Endothelial cell of umbilical vein (primary cell): ENCODE results near the gene TH. TPM values are rescaled to one million over a fixed set of nuclear protein-coding genes. Genes with fewer than 3 reads are reported as not detected.

Experiments used
- BruUV-seq: library from RNA; stranded (reverse); fragments of 400-500 nt; replicated peaks from 2 replicates; lab custom pipeline; 2021; lab: Mats Ljungman, UMichigan
- CTCF ChIA-PET: fragments of 300-600, 350-600 bp; sonication (Branson Sonifier 250); formaldehyde crosslinking; loops from one replicate; lab custom pipeline; 2021; ENCODE audit warnings: antibody characterized with exemption, inconsistent platforms; lab: Charles Lee
- POLR2A ChIA-PET: fragments of 300-600, 350-600 bp; sonication (Branson Sonifier 250); formaldehyde crosslinking; loops from one replicate; lab custom pipeline; 2021; ENCODE audit warnings: antibody characterized with exemption, inconsistent platforms; lab: Charles Lee
- DNase-seq: peaks from one replicate; pipeline ENCODE4 v3.0.0-alpha.2; 2011; ENCODE audit warnings: low read depth, low spot score
- FAIRE-seq: peaks from 2 replicates; lab custom pipeline; 2011; peaks lifted over from hg19 to GRCh38; lab: Jason Lieb, UNC
- H2AFZ ChIP-seq: 2 replicates; pipeline ENCODE4 v1.6.0; 2012; ENCODE audit warnings: low read depth, low read length, control low read depth, inconsistent platforms
- H3K27ac ChIP-seq: 2 replicates; pipeline ENCODE4 v1.5.1; 2011; ENCODE audit warnings: low read depth, mild to moderate bottlenecking, control low read depth, low read length, moderate library complexity; ENCODE audit not compliant: insufficient read depth
- H3K27me3 ChIP-seq, 2 experiments: 2 replicates each; pipeline versions ENCODE4 v1.6.0 to v1.6.1; 2011; ENCODE audit warnings: low read length in 2 of 2, mixed read lengths in 1 of 2; ENCODE audit not compliant: control insufficient read depth in 2 of 2, insufficient read depth in 2 of 2
- H3K36me3 ChIP-seq, 2 experiments: 2 replicates in 1 of 2; 3 replicates in 1 of 2; pipeline ENCODE4 v1.5.1; 2011; ENCODE audit warnings: low read length in 2 of 2, mild to moderate bottlenecking in 1 of 2, moderate library complexity in 1 of 2; ENCODE audit not compliant: control insufficient read depth in 2 of 2, insufficient read depth in 2 of 2; ENCODE audit errors: extremely low read depth in 1 of 2
- H3K4me1 ChIP-seq: 3 replicates; pipeline ENCODE4 v1.5.1; 2011; ENCODE audit warnings: mild to moderate bottlenecking, low read length; ENCODE audit not compliant: control insufficient read depth, insufficient read depth; ENCODE audit errors: extremely low read depth
- H3K4me2 ChIP-seq: 2 replicates; pipeline ENCODE4 v1.6.1; 2011; ENCODE audit warnings: low read length, control low read depth, mixed read lengths; ENCODE audit not compliant: insufficient read depth
- H3K4me3 ChIP-seq, 3 experiments: fragments of 200-600 bp in 1 of 3; sonication (generic), shearing (Covaris generic) in 1 of 3; replicated peaks in 1 of 3; 2 replicates each; pipeline ENCODE4 v1.5.1; 2011 to 2016; ENCODE audit warnings: control low read depth in 3 of 3, low read length in 3 of 3, mild to moderate bottlenecking in 2 of 3, inconsistent platforms in 1 of 3, low read depth in 1 of 3, moderate library complexity in 1 of 3; ENCODE audit not compliant: insufficient read depth in 1 of 3
- H3K79me2 ChIP-seq: 2 replicates; pipeline ENCODE4 v1.6.0; 2012; ENCODE audit warnings: low read length, inconsistent platforms; ENCODE audit not compliant: control insufficient read depth, insufficient read depth
- H3K9ac ChIP-seq: replicated peaks from 2 replicates; pipeline ENCODE3; 2011; ENCODE audit warnings: low read length, control low read depth; ENCODE audit not compliant: insufficient read depth; ENCODE audit errors: extremely low read depth
- H3K9me1 ChIP-seq: replicated peaks from 3 replicates; pipeline ENCODE4 v1.6.0; 2011; ENCODE audit warnings: mild to moderate bottlenecking, low read length; ENCODE audit not compliant: control insufficient read depth, insufficient read depth; ENCODE audit errors: extremely low read depth
- H3K9me3 ChIP-seq: replicated peaks from 2 replicates; pipeline ENCODE4 v1.5.1; 2012; ENCODE audit warnings: low read length, inconsistent platforms; ENCODE audit not compliant: control insufficient read depth, insufficient read depth
- H4K20me1 ChIP-seq: replicated peaks from 2 replicates; pipeline ENCODE3; 2011; ENCODE audit warnings: mild to moderate bottlenecking, low read length; ENCODE audit not compliant: control insufficient read depth, insufficient read depth; ENCODE audit errors: extremely low read depth
- EZH2 ChIP-seq: IDR thresholded peaks from 2 replicates; pipeline ENCODE4 v1.6.1; 2012; ENCODE audit warnings: borderline replicate concordance, low read depth, mild to moderate bottlenecking, moderate library complexity, low read length, inconsistent platforms; ENCODE audit not compliant: severe bottlenecking
- FOS ChIP-seq: IDR thresholded peaks from 2 replicates; pipeline ENCODE4 v1.6.1; 2011; ENCODE audit warnings: mild to moderate bottlenecking, low read length, moderate library complexity, borderline replicate concordance; ENCODE audit not compliant: insufficient read depth
- GATA2 ChIP-seq: IDR thresholded peaks from 2 replicates; pipeline ENCODE4 v1.7.0; 2011; ENCODE audit warnings: low read depth, mild to moderate bottlenecking, moderate library complexity, mixed read lengths, low read length; ENCODE audit not compliant: insufficient read length, insufficient read depth
- JUN ChIP-seq: IDR thresholded peaks from 2 replicates; pipeline ENCODE4 v1.6.1; 2011; ENCODE audit warnings: borderline replicate concordance, low read depth; ENCODE audit not compliant: insufficient read length, insufficient read depth
- MYC ChIP-seq: IDR thresholded peaks from one replicate; pipeline ENCODE4 v1.6.1; 2011; ENCODE audit warnings: mild to moderate bottlenecking, low read depth, low read length
- POLR2A ChIP-seq: IDR thresholded peaks from 2 replicates; pipeline ENCODE4 v1.6.1; 2012; ENCODE audit warnings: low read depth, mild to moderate bottlenecking, control low read depth, low read length
- POLR2AphosphoS5 ChIP-seq: IDR thresholded peaks from 2 replicates; pipeline ENCODE4 v1.6.1; 2012; ENCODE audit warnings: low read depth, mild to moderate bottlenecking, control low read depth, low read length, moderate library complexity; ENCODE audit not compliant: insufficient read depth
- dilution Hi-C: fragments of 300-500 bp; cut with MboI; formaldehyde crosslinking; loops from one replicate; pipeline ENCODE4 v1.15.0; 2019; ENCODE audit warnings: low sequenced_read_pairs; ENCODE audit not compliant: extremely low pct_ligation_motif_present
- intact Hi-C: fragments of 100-400 bp; cut with micrococcal nuclease; formaldehyde crosslinking; loops from one replicate; pipeline ENCODE4 v1.10.0; 2022
- polyA plus RNA-seq, 4 experiments: library from polyadenylated mRNA; depleted of rRNA in 3 of 4; stranded (reverse) in 3 of 4; unstranded in 1 of 4; fragments of >200 nt; gene quantifications; 2 replicates each; pipeline versions ENCODE4 v1.2.1 to v1.2.3, GENCODE V29; 2011 to 2012; ENCODE audit warnings: missing spikeins in 1 of 4
- total RNA-seq: library from RNA; stranded (reverse); gene quantifications from 2 replicates; pipeline ENCODE4 v1.2.3, GENCODE V29; 2021
- TF ChIP-seq, protein P1 (sequence below), 2 donors: IDR thresholded peaks; 1 replicate in 1 of 2; 2 replicates in 1 of 2; pipeline ENCODE4 v1.5.1; 2011; ENCODE audit warnings: low read length in 2 of 2, mild to moderate bottlenecking in 2 of 2, moderate library complexity in 2 of 2, control low read depth in 1 of 2, inconsistent platforms in 1 of 2, low read depth in 1 of 2; ENCODE audit not compliant: insufficient read depth in 1 of 2; ENCODE audit errors: extremely low read depth in 1 of 2
- TF ChIP-seq, protein P2 (sequence below): IDR thresholded peaks from 2 replicates; pipeline ENCODE4 v1.6.1; 2011; ENCODE audit not compliant: insufficient read depth, insufficient read length

The TH gene
- total and polyA plus RNA-seq, 2 donors (not counting 3 experiments of a cell fraction or from before 2014, with no cell fraction given) = not detected

DNA sequence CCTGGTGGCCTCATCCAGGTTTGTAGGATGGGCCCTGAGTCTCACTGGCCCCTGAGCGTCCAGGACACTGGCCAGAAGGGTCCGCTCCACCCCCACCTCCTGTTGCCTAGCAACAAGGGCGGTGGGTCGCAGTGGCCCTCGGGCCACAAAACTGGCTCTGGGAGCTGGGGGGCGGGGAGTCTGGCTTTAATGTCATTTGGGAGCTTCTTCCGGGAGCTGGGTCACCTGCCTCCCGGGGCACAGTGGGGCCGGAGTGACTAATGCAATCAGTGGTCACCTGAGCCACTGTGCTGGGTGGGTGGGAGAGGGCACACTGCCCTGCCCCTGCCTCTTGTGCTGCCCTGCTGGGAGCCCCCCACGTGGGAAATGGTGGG is 2.6 kb downstream of the TH start:
- Histone ChIP-seq H3K9ac (no peak overlapping the region), H3K27ac (no peak overlapping the region), H3K27me3 (no peaks in the 10 kb centered on the region), H3K9me1 (no peaks in the 10 kb centered on the region), H3K79me2 (no peaks in the 10 kb centered on the region), H3K9me3 (no peaks in the 10 kb centered on the region), H3K4me3 (no peak overlapping the region), H2AFZ (no peak overlapping the region), H3K4me2 (no peak overlapping the region), H3K36me3 (no peaks in the 10 kb centered on the region), H4K20me1 (no peaks in the 10 kb centered on the region), H3K4me1 (no peaks in the 10 kb centered on the region)
- intact Hi-C loops (no loop called here), dilution Hi-C loops (no loop called here)
- FAIRE-seq = no peak
- BruUV-seq = no TSS peak
- no peak for DNase-seq
- no peak for TF ChIP-seq MYC
- ChIA-PET CTCF (interaction anchor here (1.0 kb wide), 1 partner anchor 13 kb away, joined by 4 read pairs; no protein-coding TSS in a partner anchor), POLR2A (no interaction called here)

DNA sequence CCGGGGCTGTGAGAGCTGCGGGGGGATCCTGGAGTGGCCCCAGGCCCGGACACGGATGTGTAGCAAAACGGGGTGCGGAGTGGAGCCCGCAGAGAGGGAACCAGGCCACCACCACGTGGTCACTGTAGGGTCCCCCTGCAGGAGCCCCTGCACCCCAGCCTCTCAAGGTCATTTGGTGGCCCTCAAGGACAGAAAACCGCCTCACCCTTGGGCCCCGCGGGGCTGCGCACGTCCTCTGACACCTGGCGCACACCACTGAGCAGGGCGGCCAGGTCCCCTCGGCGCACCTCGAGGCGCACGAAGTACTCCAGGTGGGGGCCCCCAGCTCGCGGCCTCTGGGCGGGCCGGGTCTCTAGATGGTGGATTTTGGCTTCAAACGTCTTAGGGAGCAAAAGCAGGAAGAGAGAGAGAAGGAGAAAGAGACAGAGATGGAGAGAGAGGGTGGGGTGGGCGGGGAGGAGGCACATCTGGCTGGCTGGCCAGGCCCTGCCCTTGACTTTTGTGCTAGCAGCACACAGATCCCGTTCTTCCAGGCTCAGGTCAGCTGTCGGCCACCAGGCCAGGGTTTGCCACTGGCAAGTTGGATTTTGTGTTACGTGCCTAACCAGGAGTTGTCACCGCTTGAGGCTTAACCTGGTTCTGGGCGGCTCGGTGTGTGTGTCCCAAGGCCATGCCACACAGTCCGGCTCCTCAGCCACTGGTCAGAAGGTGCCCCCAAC is 3.2 kb downstream of the TH start:
- Histone ChIP-seq H3K9me1 (no peaks in the 10 kb centered on the region), H2AFZ (no peak overlapping the region), H3K79me2 (no peaks in the 10 kb centered on the region), H3K36me3 (no peaks in the 10 kb centered on the region), H3K4me3 (no peak overlapping the region), H3K4me2 (no peak overlapping the region), H3K27ac (no peak overlapping the region), H3K4me1 (no peaks in the 10 kb centered on the region), H4K20me1 (no peaks in the 10 kb centered on the region), H3K9ac (no peak overlapping the region), H3K27me3 (no peaks in the 10 kb centered on the region), H3K9me3 (no peaks in the 10 kb centered on the region)
- DNase-seq (no peak), FAIRE-seq (no peak)
- dilution Hi-C loops = no loop called here
- ChIA-PET POLR2A (no interaction called here), CTCF (interaction anchor here (1.0 to 2.3 kb wide), 2 partner anchors 12 to 252 kb away, joined by 4 to 9 read pairs; no protein-coding TSS in a partner anchor)
- no peak for TF ChIP-seq POLR2A
- TF ChIP-seq MYC = no peak
- TF ChIP-seq EZH2 = no peak
- no peak for TF ChIP-seq POLR2AphosphoS5
- no peak for TF ChIP-seq FOS
- TF ChIP-seq, protein P1, sequence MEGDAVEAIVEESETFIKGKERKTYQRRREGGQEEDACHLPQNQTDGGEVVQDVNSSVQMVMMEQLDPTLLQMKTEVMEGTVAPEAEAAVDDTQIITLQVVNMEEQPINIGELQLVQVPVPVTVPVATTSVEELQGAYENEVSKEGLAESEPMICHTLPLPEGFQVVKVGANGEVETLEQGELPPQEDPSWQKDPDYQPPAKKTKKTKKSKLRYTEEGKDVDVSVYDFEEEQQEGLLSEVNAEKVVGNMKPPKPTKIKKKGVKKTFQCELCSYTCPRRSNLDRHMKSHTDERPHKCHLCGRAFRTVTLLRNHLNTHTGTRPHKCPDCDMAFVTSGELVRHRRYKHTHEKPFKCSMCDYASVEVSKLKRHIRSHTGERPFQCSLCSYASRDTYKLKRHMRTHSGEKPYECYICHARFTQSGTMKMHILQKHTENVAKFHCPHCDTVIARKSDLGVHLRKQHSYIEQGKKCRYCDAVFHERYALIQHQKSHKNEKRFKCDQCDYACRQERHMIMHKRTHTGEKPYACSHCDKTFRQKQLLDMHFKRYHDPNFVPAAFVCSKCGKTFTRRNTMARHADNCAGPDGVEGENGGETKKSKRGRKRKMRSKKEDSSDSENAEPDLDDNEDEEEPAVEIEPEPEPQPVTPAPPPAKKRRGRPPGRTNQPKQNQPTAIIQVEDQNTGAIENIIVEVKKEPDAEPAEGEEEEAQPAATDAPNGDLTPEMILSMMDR (IDR thresholded peaks at IDR 0.05; ENCODE audit: extremely low read depth in 1 of 2, insufficient read depth in 1 of 2, low read depth in 1 of 2, low read length in 2 of 2) = no peak
- TF ChIP-seq, protein P2, sequence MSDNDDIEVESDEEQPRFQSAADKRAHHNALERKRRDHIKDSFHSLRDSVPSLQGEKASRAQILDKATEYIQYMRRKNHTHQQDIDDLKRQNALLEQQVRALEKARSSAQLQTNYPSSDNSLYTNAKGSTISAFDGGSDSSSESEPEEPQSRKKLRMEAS = no peak
- no peak for TF ChIP-seq JUN
- TF ChIP-seq GATA2 = no peak
- intact Hi-C loops = no loop called here
- BruUV-seq = no TSS peak
